IPS-18a (cell line): ENCODE measurements around the gene NMD3.

Source experiments
- H3K27ac ChIP-seq: one replicate; pipeline ENCODE4 v1.5.1; 2013; ENCODE audit warnings: low read length
- H3K27me3 ChIP-seq: one replicate; pipeline ENCODE4 v1.6.1; 2013; ENCODE audit warnings: mild to moderate bottlenecking, low read length; ENCODE audit not compliant: control insufficient read depth, insufficient read depth
- H3K36me3 ChIP-seq: one replicate; pipeline ENCODE4 v1.6.1; 2013; ENCODE audit warnings: low read depth, low read length; ENCODE audit not compliant: control insufficient read depth
- H3K4me1 ChIP-seq: one replicate; pipeline ENCODE4 v1.6.1; 2013; ENCODE audit warnings: low read depth, low read length; ENCODE audit not compliant: control insufficient read depth
- H3K4me3 ChIP-seq: one replicate; pipeline ENCODE4 v1.5.1; 2013; ENCODE audit warnings: low read length
- H3K9ac ChIP-seq: one replicate; pipeline ENCODE4 v1.6.1; 2013; ENCODE audit warnings: mild to moderate bottlenecking, low read length, moderate library complexity
- H3K9me3 ChIP-seq: one replicate; pipeline ENCODE4 v1.6.1; 2013; ENCODE audit warnings: low read depth, low read length; ENCODE audit not compliant: control insufficient read depth

Gene NMD3

DNA sequence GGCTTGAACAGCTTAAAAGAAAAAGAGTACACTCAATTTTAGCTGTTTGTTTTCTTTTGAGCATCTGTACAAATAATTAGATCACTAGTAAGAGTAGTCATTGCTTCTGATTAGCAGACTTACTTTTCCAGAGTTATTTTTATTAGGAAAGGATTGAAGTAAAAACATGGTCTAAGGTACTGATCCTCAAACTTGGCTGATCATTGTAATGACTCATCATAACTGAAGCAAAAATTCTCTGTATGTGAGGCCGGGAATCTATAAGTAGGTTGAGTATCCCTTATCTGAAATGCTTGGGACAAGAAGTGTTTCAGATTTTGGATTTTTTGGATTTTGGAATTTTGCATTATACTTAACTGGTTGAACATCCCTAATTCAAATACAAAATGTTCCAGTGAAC, 12.4 kb downstream of the NMD3 start:
- no peak overlapping the region for H3K4me3 ChIP-seq
- no peak overlapping the region for H3K27ac ChIP-seq
- peaks cover 61% of the 10 kb centered on the region for H3K36me3 ChIP-seq

DNA sequence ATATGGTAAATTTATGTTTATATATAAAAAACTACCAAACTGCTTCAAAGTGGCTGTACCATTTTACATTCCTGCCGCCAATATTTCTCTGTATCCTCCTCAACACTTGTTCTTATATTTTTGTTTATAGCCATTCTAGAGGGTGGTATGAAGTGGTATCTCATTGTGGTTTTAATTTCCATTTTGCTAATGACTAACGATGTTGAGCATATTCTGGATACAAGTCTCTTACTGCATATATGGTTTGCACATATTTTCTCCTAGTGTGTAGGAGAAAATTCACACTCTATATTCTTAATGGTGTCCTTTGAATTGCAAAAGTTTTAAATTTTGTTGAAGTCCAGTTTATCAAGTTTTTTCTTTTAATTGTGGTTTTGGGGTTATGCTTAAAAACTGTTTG, 15.1 kb downstream of the NMD3 start:
- no peak overlapping the region for H3K27ac ChIP-seq

More for the DNA sequence above, 12.4 kb downstream of the NMD3 start:
- H3K4me1 ChIP-seq: no peaks in the 10 kb centered on the region
- H3K9ac ChIP-seq: no peak overlapping the region
- no peaks in the 10 kb centered on the region for H3K27me3 ChIP-seq
- H3K9me3 ChIP-seq: no peaks in the 10 kb centered on the region

DNA sequence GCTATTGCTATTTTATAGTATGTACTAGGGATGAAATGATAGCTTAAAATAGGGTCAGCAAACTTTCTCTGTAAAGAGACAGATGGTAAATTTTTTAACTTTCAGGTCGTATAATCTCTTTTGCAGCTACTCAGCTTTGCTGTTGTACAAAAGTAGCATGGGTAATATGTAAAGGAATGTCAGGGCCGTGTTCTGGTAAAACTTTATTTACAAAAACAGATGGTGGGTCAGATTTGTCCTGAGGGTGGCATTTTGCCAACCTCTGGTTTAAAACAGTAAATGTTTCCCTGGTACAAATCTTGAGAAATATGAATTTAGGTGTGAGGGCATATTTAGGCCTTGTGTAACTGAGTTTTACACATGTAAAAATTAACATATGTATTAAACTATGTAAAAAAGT, 18.6 kb downstream of the NMD3 start:
- H3K27me3 ChIP-seq: no peaks in the 10 kb centered on the region
- H3K9me3 ChIP-seq: no peaks in the 10 kb centered on the region
- H3K27ac ChIP-seq: no peak overlapping the region
- no peak overlapping the region for H3K9ac ChIP-seq
- no peak overlapping the region for H3K4me3 ChIP-seq
- H3K36me3 ChIP-seq: peaks cover 74% of the 10 kb centered on the region
- H3K4me1 ChIP-seq: no peaks in the 10 kb centered on the region

More for the DNA sequence above, 15.1 kb downstream of the NMD3 start:
- no peak overlapping the region for H3K9ac ChIP-seq
- no peaks in the 10 kb centered on the region for H3K9me3 ChIP-seq
- H3K4me1 ChIP-seq: no peaks in the 10 kb centered on the region
- peaks cover 70% of the 10 kb centered on the region for H3K36me3 ChIP-seq
- H3K27me3 ChIP-seq: no peaks in the 10 kb centered on the region
- H3K4me3 ChIP-seq: no peak overlapping the region

DNA sequence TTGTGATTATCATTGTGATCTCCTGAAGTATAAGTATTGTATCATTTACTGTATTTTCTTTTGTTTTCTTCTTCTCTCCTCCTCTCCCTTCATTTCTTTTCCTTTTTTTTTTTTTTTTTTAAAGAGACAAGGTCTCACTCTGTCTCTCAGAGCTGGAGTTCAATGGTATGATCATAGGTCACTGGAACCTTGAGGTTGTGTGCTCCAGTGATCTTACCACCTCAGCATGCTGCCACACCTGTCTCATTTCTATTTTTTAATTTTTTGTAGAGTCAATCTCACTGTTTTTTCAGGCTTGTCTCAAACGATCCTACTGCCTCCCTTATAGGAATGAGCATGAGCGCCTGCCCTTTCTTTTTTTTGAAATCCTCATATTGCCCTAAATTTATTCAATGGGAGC, 23.4 kb downstream of the NMD3 start:
- Histone ChIP-seq H3K27me3 (no peaks in the 10 kb centered on the region), H3K9me3 (no peaks in the 10 kb centered on the region), H3K4me3 (no peak overlapping the region), H3K4me1 (no peaks in the 10 kb centered on the region), H3K9ac (no peak overlapping the region), H3K36me3 (peaks cover 72% of the 10 kb centered on the region), H3K27ac (no peak overlapping the region)

DNA sequence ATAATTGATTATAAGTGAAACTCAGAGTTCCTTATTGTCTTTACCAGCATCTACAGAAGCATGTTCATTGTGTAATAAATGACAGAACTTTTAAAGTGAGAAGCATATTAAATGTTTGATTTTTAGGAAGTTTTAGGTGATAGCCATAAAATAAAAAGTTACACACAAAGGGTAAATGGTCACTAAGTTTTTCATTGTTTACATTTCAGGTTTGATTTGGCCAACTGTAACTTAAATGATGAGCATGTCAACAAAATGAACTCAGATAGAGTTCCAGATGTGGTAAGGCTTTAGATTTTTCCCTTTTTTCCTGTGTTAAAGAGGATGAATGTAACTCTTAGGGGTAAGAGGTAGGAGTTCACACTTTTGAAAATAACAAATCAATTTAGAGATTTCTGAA, 25.9 kb downstream of the NMD3 start:
- Histone ChIP-seq H3K9me3 (no peaks in the 10 kb centered on the region), H3K36me3 (peaks cover 79% of the 10 kb centered on the region), H3K9ac (no peak overlapping the region), H3K4me3 (no peak overlapping the region), H3K4me1 (no peaks in the 10 kb centered on the region), H3K27ac (no peak overlapping the region), H3K27me3 (no peaks in the 10 kb centered on the region)

DNA sequence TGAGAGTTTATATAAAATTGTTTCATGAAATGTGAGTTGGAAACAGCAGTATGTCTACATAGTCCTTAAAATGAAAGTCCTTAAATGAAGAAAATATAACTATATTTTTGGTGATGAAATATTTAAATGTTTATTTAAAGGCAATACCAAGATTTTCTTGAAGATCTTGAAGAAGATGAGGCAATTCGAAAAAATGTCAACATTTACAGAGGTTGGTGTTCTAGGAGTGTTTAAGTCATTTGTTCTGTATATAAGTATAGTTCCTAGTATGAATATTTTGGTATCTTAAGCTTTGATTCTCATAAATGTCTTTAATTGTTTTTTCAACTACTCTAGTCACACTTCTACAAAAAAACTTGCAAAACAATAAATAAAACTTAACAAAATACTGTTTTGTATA, 29.0 kb downstream of the NMD3 start:
- no peak overlapping the region for H3K27ac ChIP-seq
- H3K27me3 ChIP-seq: no peaks in the 10 kb centered on the region
- H3K9me3 ChIP-seq: no peaks in the 10 kb centered on the region
- H3K4me1 ChIP-seq: no peaks in the 10 kb centered on the region
- H3K36me3 ChIP-seq: peaks cover 75% of the 10 kb centered on the region
- H3K4me3 ChIP-seq: no peak overlapping the region
- H3K9ac ChIP-seq: no peak overlapping the region

DNA sequence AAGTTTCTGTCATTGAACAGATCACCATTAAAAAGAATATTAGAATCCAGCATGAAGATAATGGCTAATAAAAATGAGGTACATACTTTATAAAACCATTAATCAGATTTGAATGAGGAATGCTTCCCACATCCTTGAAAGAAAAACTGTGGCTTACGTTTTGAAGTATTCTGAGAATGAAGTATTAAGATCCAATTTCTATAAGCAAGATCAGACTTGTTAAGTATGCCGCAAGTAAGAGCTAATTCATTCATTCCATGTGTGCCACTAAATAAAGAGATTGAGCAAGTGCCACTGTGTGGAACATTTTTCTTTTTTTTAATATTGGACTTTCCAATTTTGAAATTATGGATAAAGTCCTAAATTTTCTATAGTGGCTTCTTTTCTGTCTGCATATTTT, 30.6 kb downstream of the NMD3 start:
- Histone ChIP-seq H3K27ac (no peak overlapping the region), H3K36me3 (peaks cover 71% of the 10 kb centered on the region), H3K9ac (no peak overlapping the region), H3K9me3 (no peaks in the 10 kb centered on the region), H3K4me3 (no peak overlapping the region), H3K27me3 (no peaks in the 10 kb centered on the region), H3K4me1 (no peaks in the 10 kb centered on the region)

DNA sequence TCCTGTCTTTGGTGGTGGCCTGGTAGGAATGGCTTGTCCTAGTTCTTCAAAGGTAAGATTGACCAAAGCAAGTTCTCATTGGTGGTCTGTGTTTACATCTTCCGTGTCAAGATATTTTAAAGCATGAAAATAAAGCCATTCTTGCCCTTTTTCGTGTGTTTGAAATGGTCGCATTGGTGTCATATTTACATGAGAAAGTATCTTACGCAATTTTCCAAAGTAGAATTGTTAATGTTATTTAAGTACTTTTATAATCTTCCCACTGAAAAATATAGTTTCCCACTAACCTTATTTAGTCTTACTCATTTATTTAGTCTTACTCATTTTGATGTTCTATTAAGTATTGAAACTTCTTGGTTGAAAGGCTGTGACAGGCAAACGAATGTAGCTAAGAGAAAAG, 31.0 kb downstream of the NMD3 start:
- H3K27me3 ChIP-seq: no peaks in the 10 kb centered on the region
- H3K27ac ChIP-seq: no peak overlapping the region
- H3K36me3 ChIP-seq: peaks cover 67% of the 10 kb centered on the region
- no peaks in the 10 kb centered on the region for H3K9me3 ChIP-seq
- H3K4me3 ChIP-seq: no peak overlapping the region
- H3K9ac ChIP-seq: no peak overlapping the region
- H3K4me1 ChIP-seq: no peaks in the 10 kb centered on the region

DNA sequence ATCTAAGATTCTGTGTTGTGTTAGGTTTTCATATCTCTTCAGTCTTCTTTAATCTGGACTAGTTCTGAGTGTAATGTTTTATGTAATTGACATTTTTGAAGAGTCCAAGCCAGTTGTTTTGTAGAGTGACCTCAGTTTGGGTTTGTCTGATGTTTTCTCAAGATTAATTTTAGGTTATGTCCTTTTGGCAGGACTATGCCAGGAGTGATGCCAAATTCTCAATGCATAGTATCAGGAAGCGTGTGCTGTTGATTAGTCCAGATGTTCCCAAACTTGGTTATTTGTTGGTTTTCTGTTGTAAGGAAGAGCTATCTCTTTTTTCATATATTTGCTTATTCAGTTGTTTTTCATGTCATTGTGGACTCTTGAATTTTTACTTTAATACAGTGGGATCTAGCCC, 32.6 kb downstream of the NMD3 start:
- no peak overlapping the region for H3K9ac ChIP-seq
- H3K36me3 ChIP-seq: peaks cover 55% of the 10 kb centered on the region
- no peak overlapping the region for H3K4me3 ChIP-seq
- H3K4me1 ChIP-seq: no peaks in the 10 kb centered on the region
- no peak overlapping the region for H3K27ac ChIP-seq
- no peaks in the 10 kb centered on the region for H3K27me3 ChIP-seq
- no peaks in the 10 kb centered on the region for H3K9me3 ChIP-seq

DNA sequence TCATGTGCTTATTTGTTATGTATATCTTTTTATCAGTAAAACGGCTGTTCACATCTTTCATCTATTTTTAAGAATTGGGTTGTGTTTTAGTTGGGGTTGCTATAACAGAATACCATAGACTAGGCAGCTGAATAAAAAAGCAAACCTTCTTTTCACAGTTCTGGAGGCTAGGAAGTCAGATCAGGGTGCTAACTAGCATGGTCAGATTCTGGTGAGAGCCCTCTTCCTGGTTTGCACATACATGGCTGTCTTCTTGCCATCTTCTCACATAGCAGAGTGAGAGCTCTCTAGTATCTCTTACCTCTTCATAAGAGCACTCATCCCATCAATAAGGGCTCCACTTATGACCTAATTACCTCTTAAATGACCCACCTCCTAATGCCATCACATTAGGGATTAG, 33.8 kb downstream of the NMD3 start:
- no peak overlapping the region for H3K9ac ChIP-seq
- no peak overlapping the region for H3K4me3 ChIP-seq
- H3K27ac ChIP-seq: no peak overlapping the region
- peaks cover 44% of the 10 kb centered on the region for H3K36me3 ChIP-seq
- no peaks in the 10 kb centered on the region for H3K9me3 ChIP-seq
- H3K27me3 ChIP-seq: no peaks in the 10 kb centered on the region
- no peaks in the 10 kb centered on the region for H3K4me1 ChIP-seq

DNA sequence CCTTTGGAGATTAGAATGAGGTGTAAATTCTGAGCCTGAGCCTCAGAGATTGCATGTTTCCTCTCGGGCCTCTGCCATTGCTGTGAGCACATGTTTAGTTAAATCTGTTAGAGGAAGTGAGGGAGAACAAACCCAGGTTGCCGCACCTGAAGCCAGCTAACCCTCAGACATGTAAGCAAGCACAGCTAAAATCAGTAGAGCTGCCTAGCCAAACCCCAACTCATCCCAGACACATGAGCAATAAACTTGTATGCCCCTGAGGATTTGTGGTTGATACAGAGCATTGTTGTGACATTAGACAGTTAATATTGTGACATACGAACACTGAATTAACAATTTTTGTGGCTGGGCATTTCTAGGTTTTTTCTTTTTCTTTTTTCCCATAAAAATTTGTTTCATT, 41.9 kb downstream of the NMD3 start:
- no peak overlapping the region for H3K4me3 ChIP-seq
- H3K27me3 ChIP-seq: no peaks in the 10 kb centered on the region
- H3K36me3 ChIP-seq: no peaks in the 10 kb centered on the region
- no peak overlapping the region for H3K27ac ChIP-seq
- H3K9ac ChIP-seq: no peak overlapping the region
- H3K4me1 ChIP-seq: no peaks in the 10 kb centered on the region
- no peaks in the 10 kb centered on the region for H3K9me3 ChIP-seq

DNA sequence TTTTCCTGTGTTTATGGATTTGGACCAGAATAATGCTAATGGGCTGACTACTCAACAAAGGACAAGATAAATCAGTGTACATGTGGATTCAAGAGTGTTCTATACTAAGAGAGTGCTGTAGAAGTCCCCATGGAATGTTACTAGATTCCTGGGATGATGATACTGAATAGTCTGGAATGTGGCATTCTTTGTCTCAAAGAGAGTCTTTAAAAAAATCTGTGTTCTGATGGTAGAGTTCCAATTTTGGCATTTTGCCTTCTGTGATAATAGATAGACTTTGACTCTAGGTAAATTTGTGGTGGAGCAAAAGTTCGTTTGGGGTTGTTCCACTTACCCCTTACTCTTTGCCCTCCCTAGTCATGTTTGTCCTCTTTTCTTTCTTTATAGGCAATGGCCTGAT, 43.7 kb downstream of the NMD3 start:
- Histone ChIP-seq H3K4me1 (no peaks in the 10 kb centered on the region), H3K36me3 (no peaks in the 10 kb centered on the region), H3K4me3 (no peak overlapping the region), H3K27ac (no peak overlapping the region), H3K9ac (no peak overlapping the region), H3K9me3 (no peaks in the 10 kb centered on the region), H3K27me3 (no peaks in the 10 kb centered on the region)
